ENCODE data around the gene MEF2A. TPM values are rescaled to one million over a fixed set of nuclear protein-coding genes. Genes with fewer than 3 reads are reported as not detected.

Gene MEF2A
- total RNA-seq, 1 experiment from 2014 or later = 29.6 TPM

DNA sequence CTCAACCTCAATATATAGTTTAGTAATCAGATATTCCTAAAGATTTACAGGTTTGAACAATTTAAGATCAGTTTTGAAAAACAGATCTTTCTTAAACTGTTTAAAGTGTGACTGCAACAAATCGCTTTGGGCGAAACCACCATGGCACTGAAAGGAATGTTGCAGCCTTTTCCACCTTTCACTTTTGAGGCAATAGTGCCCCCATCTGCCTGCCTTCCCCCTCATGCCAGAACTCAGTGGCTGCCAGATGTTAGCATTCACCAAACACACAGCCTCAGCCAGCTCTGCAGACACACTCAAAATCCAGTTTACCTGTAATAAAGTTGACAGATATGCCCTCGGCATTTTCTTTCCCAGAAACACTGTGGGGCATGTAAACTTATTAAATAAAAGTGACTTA lies 164.1 kb downstream of the MEF2A start:
- no peaks in the 10 kb centered on the region for H4K20me1 ChIP-seq (ENCODE audit: insufficient read depth)
- no peaks in the 10 kb centered on the region for H3K36me3 ChIP-seq (ENCODE audit: control insufficient read depth in 1 of 2, insufficient read depth in 2 of 2, low read length in 2 of 2)
- H2AFZ ChIP-seq (ENCODE audit: low read depth, low read length, poor library complexity, severe bottlenecking) = no peak overlapping the region
- POLR2A ChIA-PET = no interaction called here
- no peak for DNase-seq (ENCODE audit: low read depth, low spot score)
- intact Hi-C loops (cut with micrococcal nuclease) = no loop called here
- RAD21 ChIA-PET (ENCODE audit: low non-redundant PET in 1 of 2, low total read pairs in 2 of 2, uncharacterized antibody in 2 of 2, unreplicated experiment in 2 of 2) = no interaction called here
- no peaks in the 10 kb centered on the region for H3K27me3 ChIP-seq (ENCODE audit: insufficient read depth, low read length)
- H3K4me1 ChIP-seq (ENCODE audit: control insufficient read depth in 1 of 2, insufficient read depth in 2 of 2, low read length in 2 of 2) = peaks cover 3 to 13% of the 10 kb centered on the region in 2 experiments; a peak in 3 of 4 replicates
- no peak overlapping the region for H3K4me3 ChIP-seq (replicated peaks in 1 of 2; ENCODE audit: low read depth in 1 of 2, low read length in 2 of 2)
- H3K9me2 ChIP-seq (ENCODE audit: insufficient read depth) = no peaks in the 10 kb centered on the region
- no TSS peak for BruUV-seq (replicated peaks)
- CTCF ChIA-PET = interaction anchor here (1.0 to 2.8 kb wide), 4 partner anchors 26 to 457 kb away, joined by 5 to 10 read pairs (median 7); no protein-coding TSS in a partner anchor
- ATAC-seq = no peak
- TF ChIP-seq, protein P1, sequence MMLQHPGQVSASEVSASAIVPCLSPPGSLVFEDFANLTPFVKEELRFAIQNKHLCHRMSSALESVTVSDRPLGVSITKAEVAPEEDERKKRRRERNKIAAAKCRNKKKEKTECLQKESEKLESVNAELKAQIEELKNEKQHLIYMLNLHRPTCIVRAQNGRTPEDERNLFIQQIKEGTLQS (IDR thresholded peaks at IDR 0.05) = no peak
- TF ChIP-seq, protein P2, sequence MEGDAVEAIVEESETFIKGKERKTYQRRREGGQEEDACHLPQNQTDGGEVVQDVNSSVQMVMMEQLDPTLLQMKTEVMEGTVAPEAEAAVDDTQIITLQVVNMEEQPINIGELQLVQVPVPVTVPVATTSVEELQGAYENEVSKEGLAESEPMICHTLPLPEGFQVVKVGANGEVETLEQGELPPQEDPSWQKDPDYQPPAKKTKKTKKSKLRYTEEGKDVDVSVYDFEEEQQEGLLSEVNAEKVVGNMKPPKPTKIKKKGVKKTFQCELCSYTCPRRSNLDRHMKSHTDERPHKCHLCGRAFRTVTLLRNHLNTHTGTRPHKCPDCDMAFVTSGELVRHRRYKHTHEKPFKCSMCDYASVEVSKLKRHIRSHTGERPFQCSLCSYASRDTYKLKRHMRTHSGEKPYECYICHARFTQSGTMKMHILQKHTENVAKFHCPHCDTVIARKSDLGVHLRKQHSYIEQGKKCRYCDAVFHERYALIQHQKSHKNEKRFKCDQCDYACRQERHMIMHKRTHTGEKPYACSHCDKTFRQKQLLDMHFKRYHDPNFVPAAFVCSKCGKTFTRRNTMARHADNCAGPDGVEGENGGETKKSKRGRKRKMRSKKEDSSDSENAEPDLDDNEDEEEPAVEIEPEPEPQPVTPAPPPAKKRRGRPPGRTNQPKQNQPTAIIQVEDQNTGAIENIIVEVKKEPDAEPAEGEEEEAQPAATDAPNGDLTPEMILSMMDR (IDR thresholded peaks at IDR 0.05 in 2 of 3, conservative IDR thresholded peaks at IDR 0.05 in 1 of 3; ENCODE audit: borderline replicate concordance in 1 of 3, insufficient read depth in 1 of 3, low read depth in 2 of 3, low read length in 2 of 3) = peak; percentile 48 to 55 (median 52); a peak in 5 of 6 replicates
- TF ChIP-seq RAD21 (IDR thresholded peaks at IDR 0.05; ENCODE audit: low read depth) = peak; percentile 80
- no peak overlapping the region for H3K4me2 ChIP-seq (ENCODE audit: low read length)
- H3K9ac ChIP-seq (ENCODE audit: low read length) = no peak overlapping the region
- H3K9me3 ChIP-seq (ENCODE audit: control insufficient read depth in 1 of 2, insufficient read depth in 1 of 2, low read depth in 1 of 2, low read length in 2 of 2) = peaks cover 0 to 6% of the 10 kb centered on the region in 2 experiments; a peak in 1 of 4 replicates
- H3K79me2 ChIP-seq (ENCODE audit: insufficient read depth, low read length) = no peaks in the 10 kb centered on the region
- H3K27ac ChIP-seq (ENCODE audit: low read depth, low read length) = no peak overlapping the region

DNA sequence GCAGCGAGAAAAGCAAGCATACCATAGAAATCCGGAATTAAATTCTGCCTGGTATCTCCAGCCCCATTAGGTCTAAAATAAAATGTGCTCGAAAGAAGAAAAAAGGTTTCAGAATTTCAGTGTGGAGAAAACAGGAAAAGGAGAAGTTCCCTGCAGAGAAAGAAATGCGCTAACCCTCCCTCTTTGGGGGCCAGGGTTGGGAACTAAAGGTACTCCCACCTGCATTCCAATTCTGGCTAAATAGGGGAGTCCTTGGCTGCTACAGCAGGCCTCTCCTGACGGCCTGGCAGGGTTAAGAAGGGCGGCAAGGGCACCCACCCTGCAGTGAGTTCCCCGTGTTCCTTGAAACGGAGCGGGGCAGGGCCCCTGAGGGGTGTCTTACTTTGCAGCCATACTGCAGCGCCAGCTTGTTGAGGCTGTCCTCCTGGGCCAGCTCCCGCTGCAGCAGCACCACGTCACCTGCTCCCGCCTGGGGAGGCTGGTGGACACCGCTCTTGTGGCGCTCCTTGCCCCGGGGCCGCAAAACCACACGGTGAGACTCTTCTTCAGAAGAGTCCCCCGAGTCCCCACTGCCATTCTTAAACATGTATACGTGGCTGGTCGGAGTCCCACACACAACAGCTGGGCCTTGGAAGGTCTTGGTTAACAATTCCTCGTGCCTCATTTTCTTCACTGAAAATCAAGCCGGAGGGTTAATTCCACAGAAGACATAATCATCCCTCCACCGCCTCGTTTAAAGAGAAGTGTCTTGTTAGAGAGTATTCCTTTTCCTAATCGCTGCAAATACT lies 165.7 kb downstream of the MEF2A start:
- no peak for DNase-seq (ENCODE audit: low read depth, low spot score)
- ATAC-seq = no peak
- Histone ChIP-seq H3K27me3 (ENCODE audit: insufficient read depth, low read length) (no peaks in the 10 kb centered on the region), H3K9ac (ENCODE audit: low read length) (no peak overlapping the region), H3K4me3 (replicated peaks in 1 of 2; ENCODE audit: low read depth in 1 of 2, low read length in 2 of 2) (0 out of 4 replicates have a peak overlapping the region, but pooled peaks of 1 of the 2 experiments have one; percentile 73), H3K79me2 (ENCODE audit: insufficient read depth, low read length) (no peaks in the 10 kb centered on the region), H3K4me1 (ENCODE audit: control insufficient read depth in 1 of 2, insufficient read depth in 2 of 2, low read length in 2 of 2) (peaks cover 3 to 13% of the 10 kb centered on the region in 2 experiments; a peak in 3 of 4 replicates), H2AFZ (ENCODE audit: low read depth, low read length, poor library complexity, severe bottlenecking) (no peak overlapping the region), H3K9me3 (ENCODE audit: control insufficient read depth in 1 of 2, insufficient read depth in 1 of 2, low read depth in 1 of 2, low read length in 2 of 2) (no peaks in the 10 kb centered on the region), H3K36me3 (ENCODE audit: control insufficient read depth in 1 of 2, insufficient read depth in 2 of 2, low read length in 2 of 2) (no peaks in the 10 kb centered on the region), H3K27ac (ENCODE audit: low read depth, low read length) (no peak overlapping the region), H3K4me2 (ENCODE audit: low read length) (peak overlapping the region; percentile 86), H3K9me2 (ENCODE audit: insufficient read depth) (no peaks in the 10 kb centered on the region), H4K20me1 (ENCODE audit: insufficient read depth) (no peaks in the 10 kb centered on the region)
- BruUV-seq (replicated peaks) = no TSS peak
- ChIA-PET POLR2A (no interaction called here), CTCF (interaction anchor here (1.2 to 2.8 kb wide), 2 partner anchors 25 to 459 kb away, joined by 3 to 10 read pairs; no protein-coding TSS in a partner anchor), RAD21 (ENCODE audit: low non-redundant PET in 1 of 2, low total read pairs in 2 of 2, uncharacterized antibody in 2 of 2, unreplicated experiment in 2 of 2) (no interaction called here)
- intact Hi-C loops (cut with micrococcal nuclease) = no loop called here
- TF ChIP-seq RAD21 (IDR thresholded peaks at IDR 0.05; ENCODE audit: low read depth) (no peak), EGR1 (IDR thresholded peaks at IDR 0.05; ENCODE audit: low read depth) (no peak), CEBPB (IDR thresholded peaks at IDR 0.05; ENCODE audit: low read depth) (no peak)
- TF ChIP-seq, protein P3, sequence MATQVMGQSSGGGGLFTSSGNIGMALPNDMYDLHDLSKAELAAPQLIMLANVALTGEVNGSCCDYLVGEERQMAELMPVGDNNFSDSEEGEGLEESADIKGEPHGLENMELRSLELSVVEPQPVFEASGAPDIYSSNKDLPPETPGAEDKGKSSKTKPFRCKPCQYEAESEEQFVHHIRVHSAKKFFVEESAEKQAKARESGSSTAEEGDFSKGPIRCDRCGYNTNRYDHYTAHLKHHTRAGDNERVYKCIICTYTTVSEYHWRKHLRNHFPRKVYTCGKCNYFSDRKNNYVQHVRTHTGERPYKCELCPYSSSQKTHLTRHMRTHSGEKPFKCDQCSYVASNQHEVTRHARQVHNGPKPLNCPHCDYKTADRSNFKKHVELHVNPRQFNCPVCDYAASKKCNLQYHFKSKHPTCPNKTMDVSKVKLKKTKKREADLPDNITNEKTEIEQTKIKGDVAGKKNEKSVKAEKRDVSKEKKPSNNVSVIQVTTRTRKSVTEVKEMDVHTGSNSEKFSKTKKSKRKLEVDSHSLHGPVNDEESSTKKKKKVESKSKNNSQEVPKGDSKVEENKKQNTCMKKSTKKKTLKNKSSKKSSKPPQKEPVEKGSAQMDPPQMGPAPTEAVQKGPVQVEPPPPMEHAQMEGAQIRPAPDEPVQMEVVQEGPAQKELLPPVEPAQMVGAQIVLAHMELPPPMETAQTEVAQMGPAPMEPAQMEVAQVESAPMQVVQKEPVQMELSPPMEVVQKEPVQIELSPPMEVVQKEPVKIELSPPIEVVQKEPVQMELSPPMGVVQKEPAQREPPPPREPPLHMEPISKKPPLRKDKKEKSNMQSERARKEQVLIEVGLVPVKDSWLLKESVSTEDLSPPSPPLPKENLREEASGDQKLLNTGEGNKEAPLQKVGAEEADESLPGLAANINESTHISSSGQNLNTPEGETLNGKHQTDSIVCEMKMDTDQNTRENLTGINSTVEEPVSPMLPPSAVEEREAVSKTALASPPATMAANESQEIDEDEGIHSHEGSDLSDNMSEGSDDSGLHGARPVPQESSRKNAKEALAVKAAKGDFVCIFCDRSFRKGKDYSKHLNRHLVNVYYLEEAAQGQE (IDR thresholded peaks at IDR 0.05; ENCODE audit: low read depth) = no peak
- TF ChIP-seq, protein P4, sequence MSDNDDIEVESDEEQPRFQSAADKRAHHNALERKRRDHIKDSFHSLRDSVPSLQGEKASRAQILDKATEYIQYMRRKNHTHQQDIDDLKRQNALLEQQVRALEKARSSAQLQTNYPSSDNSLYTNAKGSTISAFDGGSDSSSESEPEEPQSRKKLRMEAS (IDR thresholded peaks at IDR 0.05) = no peak
- TF ChIP-seq, protein P2 (IDR thresholded peaks at IDR 0.05 in 2 of 3, conservative IDR thresholded peaks at IDR 0.05 in 1 of 3; ENCODE audit: borderline replicate concordance in 1 of 3, insufficient read depth in 1 of 3, low read depth in 2 of 3, low read length in 2 of 3) = no peak
